Urinary bladder (tissue), 4 donors: ENCODE results near the gene VEZF1. TPM values are rescaled to one million over a fixed set of nuclear protein-coding genes. Genes with fewer than 3 reads are reported as not detected.

Experiments
- DNase-seq: peaks from one replicate; pipeline ENCODE4 v3.0.0-alpha.2; 2015; ENCODE audit errors: extremely low spot score
- H3K27ac ChIP-seq: one replicate; pipeline ENCODE4 v1.5.1; 2013; ENCODE audit warnings: low read depth, mild to moderate bottlenecking, moderate library complexity
- H3K36me3 ChIP-seq: one replicate; pipeline ENCODE4 v1.6.1; 2013; ENCODE audit warnings: mild to moderate bottlenecking, moderate library complexity; ENCODE audit not compliant: insufficient read depth
- H3K4me1 ChIP-seq: one replicate; pipeline ENCODE4 v1.6.1; 2013; ENCODE audit warnings: mild to moderate bottlenecking, moderate library complexity; ENCODE audit not compliant: insufficient read depth
- H3K4me3 ChIP-seq: one replicate; pipeline ENCODE4 v1.5.1; 2013; ENCODE audit warnings: low read depth, low read length
- WGBS: extraction: QIAGEN DNeasy Blood & Tissue Kit; methylation state at CpG from one replicate; pipeline ENCODE4 v1.1.7; 2013; 5-methylcytosine and 5-hydroxymethylcytosine counted together
- polyA plus RNA-seq: library from polyadenylated mRNA; stranded (reverse); fragments of 200-250 nt; gene quantifications from one replicate; pipeline ENCODE4 v1.2.3, GENCODE V29; 2013
- total RNA-seq: library from RNA; depleted of rRNA; stranded (reverse); fragments of >200 nt; gene quantifications from one replicate; pipeline ENCODE4 v1.2.3, GENCODE V29; 2014
- donor health status: healthy with polysubstance abuse.
- donor health status: healthy.

Gene VEZF1
- total and polyA plus RNA-seq, 2 donors, result 58.7 to 84.5 TPM

- DNase-seq, result peak; percentile 55
- H3K4me1 ChIP-seq, result no peaks in the 10 kb centered on the region
- H3K4me3 ChIP-seq, result peak overlapping the region; percentile 20
- H3K36me3 ChIP-seq, result no peaks in the 10 kb centered on the region
- peak overlapping the region; percentile 81 for H3K27ac ChIP-seq
- 11% methylated on average over 6 of the region's 6 CpGs for WGBS
These were observed 41.9 kb downstream of the VEZF1 start for GRCh38 chr17:57945996-57946797.

GRCh38 chr17:57944908-57945307 lies 43.1 kb downstream of the VEZF1 start:
- H3K36me3 ChIP-seq, result no peaks in the 10 kb centered on the region
- no peak overlapping the region for H3K4me3 ChIP-seq
- H3K27ac ChIP-seq, result no peak overlapping the region
- no peak for DNase-seq
- H3K4me1 ChIP-seq, result no peaks in the 10 kb centered on the region
- 41% methylated on average over 6 of the region's 6 CpGs for WGBS

GRCh38 chr17:57943645-57944044 lies 44.4 kb downstream of the VEZF1 start:
- Histone ChIP-seq H3K27ac (no peak overlapping the region), H3K4me1 (no peaks in the 10 kb centered on the region), H3K36me3 (no peaks in the 10 kb centered on the region), H3K4me3 (no peak overlapping the region)
- WGBS, result 36% methylated on average over 3 of the region's 3 CpGs
- no peak for DNase-seq

GRCh38 chr17:57943140-57943539 lies 44.9 kb downstream of the VEZF1 start:
- WGBS, result 42% methylated on average over 6 of the region's 6 CpGs
- no peak for DNase-seq
- H3K4me1 ChIP-seq, result no peaks in the 10 kb centered on the region
- H3K27ac ChIP-seq, result peak overlapping the region; percentile 70
- H3K36me3 ChIP-seq, result no peaks in the 10 kb centered on the region
- H3K4me3 ChIP-seq, result no peak overlapping the region

GRCh38 chr17:57941384-57942370 lies 46.4 kb downstream of the VEZF1 start:
- no peak for DNase-seq
- Histone ChIP-seq H3K4me3 (no peak overlapping the region), H3K4me1 (no peaks in the 10 kb centered on the region), H3K27ac (no peak overlapping the region), H3K36me3 (no peaks in the 10 kb centered on the region)
- WGBS, result 48% methylated on average over 10 of the region's 10 CpGs

GRCh38 chr17:57940653-57941329 lies 47.3 kb downstream of the VEZF1 start:
- no peaks in the 10 kb centered on the region for H3K4me1 ChIP-seq
- no peak overlapping the region for H3K4me3 ChIP-seq
- 42% methylated on average over 5 of the region's 5 CpGs for WGBS
- no peak overlapping the region for H3K27ac ChIP-seq
- no peaks in the 10 kb centered on the region for H3K36me3 ChIP-seq
- no peak for DNase-seq

- DNase-seq, result no peak
- Histone ChIP-seq H3K4me3 (no peak overlapping the region), H3K36me3 (no peaks in the 10 kb centered on the region), H3K27ac (no peak overlapping the region), H3K4me1 (no peaks in the 10 kb centered on the region)
- WGBS, result 47% methylated on average over 5 of the region's 5 CpGs
These were observed 47.8 kb downstream of the VEZF1 start for GRCh38 chr17:57940231-57940630.

GRCh38 chr17:57939797-57940196 lies 48.3 kb downstream of the VEZF1 start:
- Histone ChIP-seq H3K4me1 (no peaks in the 10 kb centered on the region), H3K27ac (no peak overlapping the region), H3K4me3 (no peak overlapping the region), H3K36me3 (no peaks in the 10 kb centered on the region)
- WGBS, result 65% methylated on average over 7 of the region's 7 CpGs
- no peak for DNase-seq

GRCh38 chr17:57938061-57938502 lies 50.0 kb downstream of the VEZF1 start:
- Histone ChIP-seq H3K36me3 (no peaks in the 10 kb centered on the region), H3K4me1 (no peaks in the 10 kb centered on the region), H3K27ac (peak overlapping the region; percentile 14), H3K4me3 (no peak overlapping the region)
- no peak for DNase-seq
- 46% methylated on average over 7 of the region's 7 CpGs for whole genome bisulfite sequencing

- H3K4me3 ChIP-seq, result no peak overlapping the region
These were observed 50.6 kb downstream of the VEZF1 start for GRCh38 chr17:57937492-57937891.

GRCh38 chr17:57935833-57936807 lies 51.9 kb downstream of the VEZF1 start:
- Histone ChIP-seq H3K4me1 (no peaks in the 10 kb centered on the region), H3K27ac (peak overlapping the region; percentile 91), H3K36me3 (no peaks in the 10 kb centered on the region), H3K4me3 (no peak overlapping the region)
- DNase-seq, result no peak
- 34% methylated on average over 11 of the region's 11 CpGs for WGBS

More at GRCh38 chr17:57937492-57937891, 50.6 kb downstream of the VEZF1 start:
- DNase-seq, result no peak
- H3K4me1 ChIP-seq, result no peaks in the 10 kb centered on the region
- 87% methylated on average over 2 of the region's 2 CpGs for WGBS
- H3K36me3 ChIP-seq, result no peaks in the 10 kb centered on the region
- no peak overlapping the region for H3K27ac ChIP-seq

GRCh38 chr17:57931488-57932137 lies 56.4 kb downstream of the VEZF1 start:
- DNase-seq, result no peak
- 70% methylated on average over 12 of the region's 12 CpGs for WGBS
- Histone ChIP-seq H3K4me1 (no peaks in the 10 kb centered on the region), H3K27ac (no peak overlapping the region), H3K36me3 (no peaks in the 10 kb centered on the region), H3K4me3 (no peak overlapping the region)
